ENCODE measurements around the gene BBX.

BBX gene

GRCh38 chr3:107794664-107795443, 272.1 kb downstream of the BBX start:
- H3K4me1 Mint-ChIP-seq: peaks cover 22% of the 10 kb centered on the region
- no peaks in the 10 kb centered on the region for H3K9me3 Mint-ChIP-seq
- peak overlapping the region; percentile 41 for H3K27ac Mint-ChIP-seq
- no peak overlapping the region for H3K4me3 Mint-ChIP-seq
- no peaks in the 10 kb centered on the region for H3K27me3 Mint-ChIP-seq
- peaks cover 26% of the 10 kb centered on the region for H3K36me3 Mint-ChIP-seq

GRCh38 chr3:107795514-107796094, 272.8 kb downstream of the BBX start:
- Mint-ChIP-seq H3K36me3 (peaks cover 19% of the 10 kb centered on the region), H3K9me3 (no peaks in the 10 kb centered on the region), H3K27ac (no peak overlapping the region), H3K4me3 (no peak overlapping the region), H3K27me3 (no peaks in the 10 kb centered on the region), H3K4me1 (peaks cover 22% of the 10 kb centered on the region)

GRCh38 chr3:107796791-107797190, 274.0 kb downstream of the BBX start:
- H3K9me3 Mint-ChIP-seq: no peaks in the 10 kb centered on the region
- H3K36me3 Mint-ChIP-seq: peaks cover 23% of the 10 kb centered on the region
- H3K4me3 Mint-ChIP-seq: no peak overlapping the region
- H3K4me1 Mint-ChIP-seq: peaks cover 22% of the 10 kb centered on the region
- no peaks in the 10 kb centered on the region for H3K27me3 Mint-ChIP-seq
- no peak overlapping the region for H3K27ac Mint-ChIP-seq

- H3K4me3 Mint-ChIP-seq: no peak overlapping the region
- peaks cover 22% of the 10 kb centered on the region for H3K4me1 Mint-ChIP-seq
- H3K9me3 Mint-ChIP-seq: no peaks in the 10 kb centered on the region
- H3K27me3 Mint-ChIP-seq: no peaks in the 10 kb centered on the region
- peak overlapping the region; percentile 23 for H3K27ac Mint-ChIP-seq
- peaks cover 16% of the 10 kb centered on the region for H3K36me3 Mint-ChIP-seq
These were observed 274.8 kb downstream of the BBX start for GRCh38 chr3:107797586-107797985.

- no peak overlapping the region for H3K27ac Mint-ChIP-seq
- peaks cover 18% of the 10 kb centered on the region for H3K36me3 Mint-ChIP-seq
- no peaks in the 10 kb centered on the region for H3K9me3 Mint-ChIP-seq
- H3K4me3 Mint-ChIP-seq: no peak overlapping the region
- no peaks in the 10 kb centered on the region for H3K27me3 Mint-ChIP-seq
- H3K4me1 Mint-ChIP-seq: peaks cover 22% of the 10 kb centered on the region
These were observed 275.6 kb downstream of the BBX start for GRCh38 chr3:107798381-107798780.

- Mint-ChIP-seq H3K9me3 (no peaks in the 10 kb centered on the region), H3K4me1 (peaks cover 8% of the 10 kb centered on the region), H3K4me3 (no peak overlapping the region), H3K27ac (no peak overlapping the region), H3K36me3 (peaks cover 18% of the 10 kb centered on the region), H3K27me3 (no peaks in the 10 kb centered on the region)
These were observed 277.9 kb downstream of the BBX start for GRCh38 chr3:107800710-107801109.

- no peaks in the 10 kb centered on the region for H3K4me1 Mint-ChIP-seq
- no peaks in the 10 kb centered on the region for H3K27me3 Mint-ChIP-seq
- H3K4me3 Mint-ChIP-seq: no peak overlapping the region
- no peaks in the 10 kb centered on the region for H3K9me3 Mint-ChIP-seq
- no peak overlapping the region for H3K27ac Mint-ChIP-seq
- peaks cover 16% of the 10 kb centered on the region for H3K36me3 Mint-ChIP-seq
These were observed 280.4 kb downstream of the BBX start for GRCh38 chr3:107803170-107803569.

GRCh38 chr3:107806021-107806420, 283.3 kb downstream of the BBX start:
- H3K27ac Mint-ChIP-seq: no peak overlapping the region
- no peak overlapping the region for H3K4me3 Mint-ChIP-seq
- peaks cover 6% of the 10 kb centered on the region for H3K4me1 Mint-ChIP-seq
- H3K9me3 Mint-ChIP-seq: no peaks in the 10 kb centered on the region
- no peaks in the 10 kb centered on the region for H3K27me3 Mint-ChIP-seq
- H3K36me3 Mint-ChIP-seq: peaks cover 13% of the 10 kb centered on the region

- H3K4me3 Mint-ChIP-seq: no peak overlapping the region
- H3K9me3 Mint-ChIP-seq: no peaks in the 10 kb centered on the region
- peaks cover 6% of the 10 kb centered on the region for H3K4me1 Mint-ChIP-seq
- H3K27me3 Mint-ChIP-seq: no peaks in the 10 kb centered on the region
- H3K36me3 Mint-ChIP-seq: peaks cover 12% of the 10 kb centered on the region
- no peak overlapping the region for H3K27ac Mint-ChIP-seq
These were observed 283.8 kb downstream of the BBX start for GRCh38 chr3:107806536-107806935.

GRCh38 chr3:107810171-107811071, 287.7 kb downstream of the BBX start:
- Mint-ChIP-seq H3K4me3 (no peak overlapping the region), H3K27ac (peak overlapping the region; percentile 15), H3K36me3 (peaks cover 2% of the 10 kb centered on the region), H3K9me3 (no peaks in the 10 kb centered on the region), H3K27me3 (no peaks in the 10 kb centered on the region), H3K4me1 (peaks cover 20% of the 10 kb centered on the region)

GRCh38 chr3:107813026-107813425, 290.3 kb downstream of the BBX start:
- no peaks in the 10 kb centered on the region for H3K9me3 Mint-ChIP-seq
- peaks cover 2% of the 10 kb centered on the region for H3K36me3 Mint-ChIP-seq
- no peaks in the 10 kb centered on the region for H3K27me3 Mint-ChIP-seq
- H3K27ac Mint-ChIP-seq: peak overlapping the region; percentile 75
- no peak overlapping the region for H3K4me3 Mint-ChIP-seq
- H3K4me1 Mint-ChIP-seq: peaks cover 20% of the 10 kb centered on the region

GRCh38 chr3:107816107-107816506, 293.3 kb downstream of the BBX start:
- peaks cover 3% of the 10 kb centered on the region for H3K27me3 Mint-ChIP-seq
- no peak overlapping the region for H3K4me3 Mint-ChIP-seq
- no peaks in the 10 kb centered on the region for H3K9me3 Mint-ChIP-seq
- no peak overlapping the region for H3K27ac Mint-ChIP-seq
- H3K36me3 Mint-ChIP-seq: no peaks in the 10 kb centered on the region
- H3K4me1 Mint-ChIP-seq: peaks cover 15% of the 10 kb centered on the region

- H3K36me3 Mint-ChIP-seq: no peaks in the 10 kb centered on the region
- no peak overlapping the region for H3K4me3 Mint-ChIP-seq
- peaks cover 6% of the 10 kb centered on the region for H3K27me3 Mint-ChIP-seq
These were observed 294.3 kb downstream of the BBX start for GRCh38 chr3:107817076-107817475.

GRCh38 chr3:107818025-107818424, 295.3 kb downstream of the BBX start:
- H3K27ac Mint-ChIP-seq: no peak overlapping the region
- H3K36me3 Mint-ChIP-seq: no peaks in the 10 kb centered on the region
- no peaks in the 10 kb centered on the region for H3K9me3 Mint-ChIP-seq
- peaks cover 6% of the 10 kb centered on the region for H3K27me3 Mint-ChIP-seq
- H3K4me3 Mint-ChIP-seq: no peak overlapping the region
- H3K4me1 Mint-ChIP-seq: peaks cover 1% of the 10 kb centered on the region

More at GRCh38 chr3:107817076-107817475, 294.3 kb downstream of the BBX start:
- Mint-ChIP-seq H3K4me1 (peaks cover 9% of the 10 kb centered on the region), H3K9me3 (no peaks in the 10 kb centered on the region), H3K27ac (no peak overlapping the region)

- H3K4me3 Mint-ChIP-seq: no peak overlapping the region
- no peak overlapping the region for H3K27ac Mint-ChIP-seq
These were observed 296.9 kb downstream of the BBX start for GRCh38 chr3:107819656-107820055.

GRCh38 chr3:107822308-107822707, 299.5 kb downstream of the BBX start:
- Mint-ChIP-seq H3K9me3 (no peaks in the 10 kb centered on the region), H3K27me3 (peaks cover 12% of the 10 kb centered on the region), H3K4me1 (no peaks in the 10 kb centered on the region), H3K27ac (no peak overlapping the region), H3K4me3 (no peak overlapping the region), H3K36me3 (no peaks in the 10 kb centered on the region)

More at GRCh38 chr3:107819656-107820055, 296.9 kb downstream of the BBX start:
- Mint-ChIP-seq H3K9me3 (no peaks in the 10 kb centered on the region), H3K36me3 (no peaks in the 10 kb centered on the region), H3K4me1 (no peaks in the 10 kb centered on the region), H3K27me3 (peaks cover 12% of the 10 kb centered on the region)
